CD4-positive, alpha-beta T cell treated with Interleukin-21 for 1 hour (primary cell): ENCODE data around the gene ORAI1.
"Not testable (repeated sequence)": the region's sequence is repeated elsewhere in the genome, so short reads cannot be mapped to it uniquely, and the experiment has no call there.

Experiments
- DNase-seq: peaks from one replicate; pipeline ENCODE4 v3.0.0-alpha.2; 2020

ORAI1 gene

DNA sequence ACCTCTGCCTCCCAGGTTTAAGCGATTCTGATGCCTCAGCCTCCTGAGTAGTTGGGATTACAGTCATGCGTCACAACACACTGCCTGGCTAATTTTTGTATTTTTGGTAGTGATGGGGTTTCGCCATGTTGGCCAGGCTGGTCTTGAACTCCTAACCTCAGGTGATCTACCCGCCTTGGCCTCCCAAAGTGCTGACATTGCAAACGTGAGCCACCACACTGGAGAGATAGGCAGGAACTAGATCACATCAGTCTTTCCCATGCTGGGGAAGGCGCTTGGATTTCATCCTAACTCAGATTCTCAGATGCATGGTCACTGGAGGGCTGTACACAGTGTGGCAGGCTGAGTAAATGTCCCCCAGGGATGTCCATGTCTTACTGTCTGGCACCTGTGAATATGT is 18.0 kb upstream of the ORAI1 start:
- no peak for DNase-seq

DNA sequence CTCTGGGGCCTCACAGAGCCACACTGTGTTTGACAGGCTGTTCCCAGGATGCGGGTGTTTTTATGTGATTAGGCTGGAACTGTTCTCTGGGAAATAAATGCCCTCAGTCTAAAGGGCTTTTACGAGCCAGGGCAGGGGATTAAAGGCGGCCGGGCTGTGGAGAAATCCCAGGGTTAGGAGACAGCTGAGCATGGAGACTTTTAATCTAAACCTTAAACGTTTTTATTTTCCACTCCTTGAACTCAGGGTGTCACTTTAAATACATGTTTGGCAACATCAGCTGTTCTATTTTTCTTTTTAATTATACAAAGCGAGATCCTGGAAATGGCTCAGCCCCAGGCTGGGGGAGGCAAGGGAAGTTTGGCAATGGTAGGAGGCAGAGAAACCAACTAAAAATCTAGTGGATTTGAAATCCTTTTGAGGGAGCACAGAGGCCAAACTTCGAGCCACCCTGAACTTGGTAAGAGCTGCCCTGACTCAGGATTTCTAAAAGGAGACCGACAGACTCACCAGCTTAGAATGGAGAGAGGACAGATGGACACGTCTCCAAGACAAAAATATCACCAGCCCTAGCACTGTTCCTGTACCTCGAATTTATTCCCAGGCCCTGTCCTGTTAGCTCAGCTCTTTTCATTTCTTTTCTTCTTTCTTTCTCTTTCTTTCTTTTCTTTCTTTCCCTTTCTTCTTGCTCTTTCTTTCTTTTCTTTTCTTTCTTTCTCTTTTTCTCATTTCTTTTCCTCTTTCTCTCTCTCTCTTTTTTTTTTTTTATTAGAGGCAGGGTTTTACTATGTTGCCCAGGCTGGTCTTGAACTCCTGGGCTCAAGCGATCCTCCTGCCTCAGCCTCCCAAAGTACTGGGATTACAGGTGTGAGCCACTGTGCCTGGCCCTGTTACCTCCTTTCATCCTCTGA is 15.8 kb upstream of the ORAI1 start:
- no peak for DNase-seq

DNA sequence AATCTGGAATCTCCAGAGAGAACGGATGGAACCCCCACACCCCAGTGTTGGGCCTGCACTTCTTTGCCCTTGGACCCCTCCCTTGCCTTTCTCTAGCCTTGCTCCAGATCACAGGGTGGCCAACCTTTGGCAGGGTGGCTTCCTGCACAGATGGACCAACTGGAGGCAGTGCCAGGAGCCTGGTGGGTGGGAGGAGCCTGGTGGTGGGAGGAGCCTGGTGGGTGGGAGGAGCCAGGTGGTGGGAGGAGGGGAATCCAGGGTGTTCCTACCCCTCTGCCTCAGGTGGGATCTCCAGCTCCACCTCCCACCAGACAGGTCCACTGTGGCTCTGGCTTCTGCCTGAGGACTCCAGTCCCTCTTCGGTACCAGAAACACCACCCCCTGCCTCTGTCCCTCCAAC is 15.0 kb upstream of the ORAI1 start:
- peak; percentile 30 for DNase-seq

DNA sequence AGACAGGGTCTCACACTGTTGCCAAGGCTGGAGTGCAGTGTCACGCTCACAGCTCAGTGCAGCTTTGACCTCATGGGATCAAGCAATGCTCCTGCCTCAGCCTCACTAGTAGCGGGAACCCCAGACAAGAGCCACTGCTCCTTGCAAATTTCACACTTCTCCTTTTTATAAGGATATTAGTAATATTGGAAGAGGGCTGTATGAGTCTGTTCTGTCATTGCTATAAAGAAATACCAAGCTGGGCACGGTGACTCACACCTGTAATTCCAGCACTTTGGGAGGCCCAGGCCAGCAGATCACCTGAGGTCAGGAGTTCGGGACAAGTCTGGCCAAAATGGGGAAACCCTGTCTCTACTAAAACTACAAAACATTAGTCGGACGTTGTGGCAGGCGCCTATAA is 12.9 kb upstream of the ORAI1 start:
- DNase-seq: no peak

DNA sequence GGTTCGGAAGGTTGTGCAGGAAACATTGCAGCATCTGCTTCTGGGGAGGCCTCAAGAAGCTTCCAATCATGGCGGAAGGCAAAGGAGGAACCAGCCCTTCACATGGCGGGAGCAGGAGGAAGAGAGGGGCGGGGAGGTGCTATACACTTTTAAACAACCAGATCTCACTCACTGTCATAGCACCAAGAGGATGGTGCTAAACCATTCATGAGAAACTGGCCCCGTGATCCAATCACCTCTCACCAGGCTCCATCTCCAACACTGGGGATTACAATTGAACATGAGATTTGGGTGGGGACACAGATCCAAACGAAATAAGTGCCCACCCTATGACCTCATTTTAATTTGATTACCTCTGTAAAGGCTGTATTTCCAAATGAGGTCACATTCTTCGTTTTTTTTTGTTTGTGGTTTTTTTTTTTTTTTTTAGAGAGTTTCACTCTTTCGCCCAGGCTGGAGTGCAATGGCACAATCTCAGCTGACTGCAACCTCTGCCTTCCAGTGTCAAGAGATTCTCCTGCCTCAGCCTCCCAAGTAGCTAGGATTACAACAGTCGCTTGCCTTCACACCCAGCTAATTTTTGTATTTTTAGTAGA is 11.4 kb upstream of the ORAI1 start:
- peak; percentile 39 for DNase-seq

DNA sequence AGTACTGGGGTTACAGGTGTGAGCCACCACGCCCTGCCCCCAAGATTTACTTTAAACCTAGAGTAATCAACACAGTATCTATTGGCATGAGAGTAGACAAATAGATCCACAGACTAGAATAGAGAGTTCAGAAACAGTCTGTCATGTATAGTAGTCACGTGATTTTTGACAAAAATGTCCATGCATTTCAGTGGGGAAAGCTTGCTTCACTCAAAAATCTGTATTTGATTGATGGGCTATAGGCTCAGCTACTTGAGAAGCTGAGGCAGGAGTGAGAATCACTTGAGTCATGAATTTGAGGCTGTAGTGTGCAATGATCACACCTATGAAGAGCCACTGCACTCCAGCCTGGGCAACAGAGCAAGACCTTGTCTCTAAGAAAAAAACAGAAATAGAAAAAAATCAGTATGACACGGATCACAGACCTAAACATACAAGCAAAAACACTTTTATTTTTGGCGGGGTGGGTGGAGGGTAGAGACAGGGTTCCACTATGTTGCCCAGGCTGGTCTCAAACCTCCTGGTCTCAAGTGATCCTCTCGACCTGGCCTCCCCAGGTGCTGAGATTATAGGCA is 7.6 kb upstream of the ORAI1 start:
- no peak for DNase-seq

DNA sequence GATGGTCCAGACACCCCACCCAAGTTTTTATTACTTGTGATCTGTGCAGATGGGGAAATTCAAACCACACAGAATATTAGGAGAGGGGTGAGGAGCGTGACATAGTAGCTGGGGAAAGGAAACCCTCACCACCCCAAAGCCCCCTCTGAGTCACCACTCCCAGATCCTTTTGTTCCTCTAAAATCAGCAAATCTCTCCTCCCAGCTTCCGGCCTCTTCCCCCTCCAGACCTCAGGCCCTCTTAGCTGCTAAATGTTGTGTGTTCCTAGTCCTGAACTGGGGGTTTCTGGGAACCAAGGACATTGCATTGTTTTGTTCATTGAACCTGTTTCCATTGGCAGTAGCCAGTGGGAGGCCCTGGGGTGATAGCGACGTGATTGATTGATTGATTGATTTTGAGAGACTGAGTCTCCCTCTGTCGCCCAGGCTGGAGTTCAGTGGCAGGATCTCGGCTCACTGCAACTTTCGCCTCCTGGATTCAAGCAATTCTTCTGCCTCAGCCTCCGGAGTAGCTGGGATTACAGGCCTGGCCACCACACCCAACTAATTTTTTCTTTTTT is 5.9 kb upstream of the ORAI1 start:
- no peak for DNase-seq

DNA sequence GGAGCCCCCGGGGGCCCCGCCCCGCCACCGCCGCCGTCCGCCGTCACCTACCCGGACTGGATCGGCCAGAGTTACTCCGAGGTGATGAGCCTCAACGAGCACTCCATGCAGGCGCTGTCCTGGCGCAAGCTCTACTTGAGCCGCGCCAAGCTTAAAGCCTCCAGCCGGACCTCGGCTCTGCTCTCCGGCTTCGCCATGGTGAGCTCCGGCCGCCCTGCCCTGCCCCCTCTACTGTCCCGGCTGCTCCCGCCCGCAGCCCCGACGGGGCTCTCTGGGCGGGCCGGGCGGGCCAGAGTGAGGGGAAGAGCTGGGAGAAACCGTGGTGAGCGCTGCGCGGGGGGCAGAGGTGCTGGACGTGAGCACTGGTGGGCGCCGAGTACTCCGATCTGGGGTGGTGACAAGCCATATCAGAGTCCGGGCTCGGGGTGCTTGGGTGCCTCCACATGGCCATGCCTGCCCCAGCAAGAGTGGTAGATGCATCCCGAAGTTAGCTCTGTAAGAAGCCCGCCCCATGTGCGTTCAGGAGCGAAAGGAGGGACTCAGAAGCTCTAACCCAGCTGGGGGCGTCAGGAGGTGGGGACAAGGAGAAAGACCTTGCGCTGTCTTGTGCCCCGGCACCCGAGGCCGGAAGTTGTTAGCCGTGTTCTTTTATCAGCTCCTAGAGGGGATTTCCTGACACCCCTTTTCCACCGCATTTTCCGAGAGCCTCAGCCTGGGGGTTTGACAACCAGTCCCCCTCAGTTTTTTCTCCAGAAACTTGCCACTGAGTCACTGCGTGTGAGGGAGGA is 717 bp downstream of the ORAI1 start:
- peak; percentile 89 for DNase-seq

DNA sequence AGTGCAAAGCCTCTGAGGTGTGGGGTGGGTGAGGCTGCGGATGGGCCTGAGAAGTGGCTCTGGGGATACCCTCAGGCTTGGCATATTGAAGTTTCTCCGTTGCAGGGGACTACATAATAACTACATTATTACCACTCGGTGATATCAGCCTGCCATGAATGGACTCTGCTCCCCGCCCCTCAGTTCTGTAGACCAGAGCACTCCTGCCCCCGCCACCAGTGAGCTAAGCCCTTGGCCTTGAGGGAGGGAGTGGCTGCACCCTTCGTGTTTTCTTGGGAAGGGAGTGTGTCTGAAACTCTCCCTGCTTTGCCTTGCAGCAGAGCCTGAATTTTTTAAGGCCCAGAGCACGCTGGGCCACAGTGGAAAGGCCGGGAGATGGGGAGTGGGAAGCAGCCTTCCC is 1.7 kb downstream of the ORAI1 start:
- DNase-seq: no peak

DNA sequence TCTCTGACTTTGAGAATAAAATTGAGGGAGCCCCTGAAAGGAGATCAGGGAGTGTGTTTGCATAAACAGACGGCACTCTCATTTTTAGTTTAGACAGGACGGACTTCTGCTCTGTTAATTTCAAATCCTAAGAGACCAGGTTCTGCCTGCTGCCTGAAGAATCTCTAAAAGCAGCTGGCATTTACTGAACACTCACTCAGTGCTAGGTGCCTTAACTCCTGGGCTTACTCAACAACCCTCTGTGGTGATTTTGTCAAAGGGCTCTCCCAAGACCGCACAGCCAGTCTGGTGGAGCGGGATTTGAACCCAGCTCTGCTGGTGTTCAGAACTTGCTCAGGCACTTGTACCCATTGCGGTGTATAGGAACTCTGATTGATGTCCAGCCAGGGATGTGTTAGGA is 2.2 kb downstream of the ORAI1 start:
- no peak for DNase-seq

DNA sequence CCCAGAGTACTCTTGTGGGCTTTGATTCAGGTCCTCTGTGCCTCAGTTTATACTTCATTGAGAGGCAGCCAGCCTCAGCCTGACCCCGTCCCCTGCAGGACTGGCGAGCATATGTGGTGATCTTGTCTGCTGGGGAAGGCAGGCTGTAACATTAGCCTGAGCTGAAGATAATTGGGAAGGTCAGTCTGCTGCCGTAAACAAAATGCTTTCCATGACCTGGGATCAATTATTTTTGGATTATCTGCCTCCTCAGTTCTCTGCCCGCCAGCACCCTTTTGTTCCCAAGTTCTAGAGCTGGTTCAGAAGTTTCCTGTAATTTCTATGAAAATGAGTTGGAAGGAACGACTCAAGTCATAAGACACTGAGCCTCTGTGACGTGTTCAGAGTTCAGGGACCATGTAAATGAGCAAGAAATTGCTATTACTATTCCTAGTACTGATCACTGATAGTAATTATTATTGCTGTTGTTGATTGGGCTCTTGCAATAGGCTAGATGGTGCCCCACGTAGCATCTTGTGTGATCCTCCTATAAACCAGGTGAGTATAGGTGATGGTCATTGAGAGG is 4.5 kb downstream of the ORAI1 start:
- no peak for DNase-seq

DNA sequence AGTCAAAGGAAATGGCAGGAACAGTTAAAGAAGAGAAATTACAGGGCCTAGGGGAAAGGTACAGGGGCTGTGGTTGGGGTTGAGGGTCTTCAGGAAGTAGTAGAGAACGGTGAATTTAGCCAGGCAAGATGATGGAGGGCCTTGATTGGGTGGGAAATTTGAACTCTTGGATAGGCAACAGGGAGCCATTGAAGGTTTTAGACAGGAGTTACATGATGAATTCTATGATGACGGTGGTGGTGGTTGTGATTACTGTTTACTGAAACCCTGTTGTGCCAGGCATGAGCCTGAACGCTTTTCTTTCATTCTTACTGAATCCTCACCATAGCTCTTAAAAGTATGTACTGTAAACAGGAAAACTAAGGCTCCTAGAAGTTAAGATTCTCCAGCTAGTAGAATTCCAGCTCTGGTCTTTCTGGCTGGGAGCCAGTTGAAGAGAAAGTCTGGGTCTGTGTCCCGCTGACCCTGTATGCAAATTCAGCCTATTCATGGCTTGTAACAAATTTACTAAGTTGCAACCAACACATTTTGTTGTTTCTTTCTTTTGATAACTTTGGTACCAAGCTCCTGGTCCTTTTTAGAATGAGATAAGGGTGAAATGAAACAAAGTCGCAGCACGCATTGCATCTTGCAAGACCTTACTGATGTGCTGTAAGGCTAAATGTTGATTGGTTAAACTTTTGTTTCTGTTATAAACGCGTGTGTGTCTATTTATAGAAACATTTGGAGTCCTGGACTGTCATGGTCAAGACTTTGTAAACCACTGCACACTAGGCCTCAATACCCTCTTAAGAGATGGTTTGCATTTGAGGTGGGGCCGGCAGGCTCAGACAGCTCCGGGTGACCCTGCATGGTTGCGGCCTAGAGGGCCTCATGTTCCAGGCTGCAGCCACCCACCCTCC is 6.0 kb downstream of the ORAI1 start:
- no peak for DNase-seq

DNA sequence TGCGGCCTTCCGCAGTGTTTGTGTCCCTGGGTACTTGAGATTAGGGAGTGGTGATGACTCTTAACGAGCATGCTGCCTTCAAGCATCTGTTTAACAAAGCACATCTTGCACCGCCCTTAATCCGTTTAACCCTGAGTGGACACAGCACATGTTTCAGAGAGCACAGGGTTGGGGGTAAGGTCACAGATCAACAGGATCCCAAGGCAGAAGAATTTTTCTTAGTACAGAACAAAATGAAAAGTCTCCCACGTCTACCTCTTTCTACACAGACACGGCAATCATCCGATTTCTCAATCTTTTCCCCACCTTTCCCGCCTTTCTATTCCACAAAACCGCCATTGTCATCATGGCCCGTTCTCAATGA is 7.5 kb downstream of the ORAI1 start:
- not testable (repeated sequence) for DNase-seq

DNA sequence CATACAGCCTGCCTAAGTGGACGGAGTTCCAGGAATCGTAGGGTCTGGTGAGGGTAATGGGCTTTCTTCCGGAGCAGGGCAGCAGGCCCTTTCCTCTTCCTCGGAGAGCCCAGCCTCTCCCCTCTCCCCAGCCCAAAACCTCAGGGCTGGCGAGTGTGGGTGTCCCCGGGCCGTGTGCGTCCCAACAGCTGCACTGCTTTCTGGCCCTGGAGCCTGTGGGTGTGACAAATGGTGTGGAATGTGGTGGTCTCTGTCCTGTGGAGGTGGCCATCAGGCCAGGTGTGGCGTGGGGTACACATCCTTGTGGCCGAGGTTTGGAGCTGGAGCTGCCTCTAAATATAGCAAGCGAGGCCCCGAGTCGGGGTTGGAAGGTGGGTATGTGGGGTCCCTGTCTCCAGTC is 8.5 kb downstream of the ORAI1 start:
- DNase-seq: no peak

DNA sequence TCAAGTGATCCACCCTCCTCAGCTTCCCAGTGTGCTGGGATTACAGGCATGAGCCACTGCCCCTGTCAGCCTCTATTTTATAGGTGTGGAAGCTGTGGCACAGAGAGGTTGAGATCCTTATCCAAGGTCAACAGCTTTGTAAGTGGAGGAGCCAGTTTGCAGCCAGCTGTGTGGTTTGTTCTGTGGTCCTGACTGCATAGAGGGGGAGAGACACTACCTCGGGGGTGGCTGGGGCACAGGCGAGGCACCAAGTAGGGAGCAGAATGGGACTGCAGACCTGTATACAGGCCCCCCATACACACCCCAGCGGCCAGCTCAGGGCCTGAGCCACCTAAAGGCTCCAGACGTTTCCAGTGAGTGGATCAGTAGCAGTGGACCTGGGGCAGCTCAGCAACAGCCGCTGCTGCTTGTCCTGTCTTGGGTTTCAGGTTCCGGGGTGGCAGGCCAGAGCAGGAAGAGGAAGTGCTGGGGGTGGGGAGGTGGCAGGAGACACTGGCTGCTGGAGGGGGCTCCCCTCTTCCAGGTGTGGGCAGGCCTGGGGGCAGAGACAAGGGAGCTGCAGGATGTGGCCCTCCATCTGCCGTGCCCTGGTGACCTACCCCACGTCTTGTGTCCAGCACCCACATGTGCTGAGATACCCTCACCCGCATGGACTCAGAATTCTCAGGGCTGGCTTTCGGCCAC is 11.0 kb downstream of the ORAI1 start:
- DNase-seq: peak; percentile 62

DNA sequence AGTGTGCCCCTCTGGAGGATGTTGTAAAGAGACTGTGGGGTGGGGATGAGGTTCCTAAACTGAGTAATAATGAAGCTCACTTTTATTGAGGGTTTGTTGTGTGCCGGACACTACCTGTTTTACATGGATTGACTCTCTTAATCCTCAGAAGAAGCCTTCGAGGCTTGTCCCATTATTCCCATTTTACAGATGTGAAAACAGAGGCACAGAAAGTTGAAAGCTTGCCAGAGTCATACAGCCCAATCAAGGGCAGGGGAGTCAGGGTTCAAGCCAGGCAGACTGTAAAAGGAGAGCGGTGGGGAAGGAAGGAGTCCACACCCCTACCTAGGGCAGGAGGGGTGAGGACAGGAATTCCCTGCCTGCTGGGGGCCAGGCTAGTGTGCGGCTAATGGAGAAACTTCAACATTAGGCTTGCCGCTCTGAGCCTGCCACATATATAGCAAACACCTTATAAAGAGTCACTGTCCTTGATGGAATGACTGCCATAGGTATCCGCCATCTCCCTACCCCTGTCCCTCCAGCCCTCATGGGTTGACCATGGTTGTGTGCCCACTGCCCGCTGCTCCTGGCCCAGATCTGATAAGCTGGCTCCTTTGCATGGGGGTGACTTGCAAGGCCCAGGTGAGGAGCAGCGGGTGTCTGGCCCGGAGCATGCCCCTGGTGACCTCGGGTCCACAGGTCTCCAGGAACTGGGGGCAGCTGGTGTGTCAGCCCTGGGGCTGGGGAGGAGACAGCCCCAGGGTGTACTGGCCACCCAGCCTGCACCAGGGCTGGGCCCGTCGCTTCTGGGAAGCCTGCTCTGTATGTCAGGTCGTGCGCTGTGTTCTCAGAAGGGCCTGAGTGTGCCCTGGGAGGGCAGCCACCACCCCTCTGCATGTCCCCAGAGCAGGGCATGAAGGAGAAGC is 12.2 kb downstream of the ORAI1 start:
- no peak for DNase-seq

DNA sequence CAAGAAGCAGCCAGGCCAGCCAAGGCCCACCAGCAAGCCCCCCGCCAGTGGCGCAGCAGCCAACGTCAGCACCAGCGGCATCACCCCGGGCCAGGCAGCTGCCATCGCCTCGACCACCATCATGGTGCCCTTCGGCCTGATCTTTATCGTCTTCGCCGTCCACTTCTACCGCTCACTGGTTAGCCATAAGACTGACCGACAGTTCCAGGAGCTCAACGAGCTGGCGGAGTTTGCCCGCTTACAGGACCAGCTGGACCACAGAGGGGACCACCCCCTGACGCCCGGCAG is 15.0 kb downstream of the ORAI1 start:
- no peak for DNase-seq

DNA sequence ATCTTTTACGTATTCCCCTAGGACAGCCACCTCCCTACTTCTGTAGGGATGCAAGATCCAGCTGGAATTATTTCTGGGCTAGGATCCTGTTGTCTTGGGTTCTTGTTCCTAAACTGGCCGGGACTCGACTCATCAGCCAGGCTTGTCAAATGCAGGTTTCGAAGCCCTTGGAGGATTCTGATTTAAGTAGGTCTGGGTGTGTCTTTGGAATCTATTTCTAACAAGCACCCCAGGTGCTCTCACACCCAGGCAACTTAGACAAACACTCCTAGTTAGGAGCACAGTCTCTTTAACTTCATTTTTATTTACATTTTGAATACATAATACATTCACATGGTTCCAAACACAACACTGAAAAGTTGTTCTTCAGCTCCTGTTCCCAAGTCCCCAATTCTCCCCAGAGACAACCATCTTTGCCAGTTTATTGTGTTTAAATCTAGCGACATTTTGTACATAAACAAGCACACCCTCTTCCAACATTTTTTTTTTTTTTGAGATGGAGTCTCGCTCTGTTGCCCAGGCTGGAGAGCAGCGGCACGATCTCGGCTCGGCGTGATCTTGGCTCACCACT is 22.2 kb downstream of the ORAI1 start:
- DNase-seq: no peak

DNA sequence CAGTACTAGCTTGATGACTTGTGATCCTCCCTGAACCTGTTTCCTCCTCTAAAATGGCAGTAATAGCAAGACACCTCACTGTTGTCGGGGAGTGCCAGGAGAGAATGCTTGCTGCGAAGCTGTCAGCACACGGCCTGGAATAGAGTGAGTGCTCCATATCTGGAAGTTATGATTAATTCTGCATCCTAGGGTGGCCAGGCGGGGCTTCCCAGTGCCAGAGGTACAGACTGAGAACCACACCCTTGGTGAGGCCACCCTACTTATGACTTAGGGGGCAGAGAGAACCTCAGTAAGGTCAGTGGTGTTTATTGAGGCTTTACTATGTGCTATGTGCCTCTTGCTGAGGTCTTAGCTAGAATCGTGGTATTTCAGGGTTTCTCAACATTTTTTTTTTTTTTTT is 23.0 kb downstream of the ORAI1 start:
- DNase-seq: no peak

DNA sequence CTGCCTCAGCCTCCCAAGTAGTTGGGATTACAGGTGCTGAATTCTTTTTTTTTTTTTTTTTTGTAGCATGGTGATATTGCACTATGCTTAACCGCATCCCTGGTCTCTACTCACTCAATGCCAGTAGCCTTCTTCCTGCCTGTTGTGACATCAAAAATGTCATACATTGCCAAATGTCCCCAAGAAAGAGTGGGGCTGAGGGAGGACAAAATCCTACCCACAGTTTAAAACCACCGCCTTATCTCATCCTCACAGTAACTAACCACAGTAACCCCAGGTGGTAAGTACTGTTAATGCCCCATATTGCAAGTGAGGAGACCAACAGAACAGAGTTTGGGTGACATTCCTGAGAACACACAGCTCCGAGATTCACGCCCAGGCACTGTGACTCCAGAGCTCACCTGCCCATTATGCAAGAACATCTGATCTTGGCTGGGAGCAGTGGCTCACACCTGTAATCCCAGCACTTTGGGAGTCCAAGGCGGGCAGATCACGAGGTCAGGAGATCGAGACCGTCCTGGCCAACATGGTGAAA is 23.6 kb downstream of the ORAI1 start:
- DNase-seq: peak; percentile 63
